Measurements from ENCODE around the gene MAB21L4. TPM values are rescaled to one million over a fixed set of nuclear protein-coding genes. Genes with fewer than 3 reads are reported as not detected.

MAB21L4 gene
- 100 to 1,000 TPM; 181 to 254 TPM for polyA plus RNA-seq

DNA sequence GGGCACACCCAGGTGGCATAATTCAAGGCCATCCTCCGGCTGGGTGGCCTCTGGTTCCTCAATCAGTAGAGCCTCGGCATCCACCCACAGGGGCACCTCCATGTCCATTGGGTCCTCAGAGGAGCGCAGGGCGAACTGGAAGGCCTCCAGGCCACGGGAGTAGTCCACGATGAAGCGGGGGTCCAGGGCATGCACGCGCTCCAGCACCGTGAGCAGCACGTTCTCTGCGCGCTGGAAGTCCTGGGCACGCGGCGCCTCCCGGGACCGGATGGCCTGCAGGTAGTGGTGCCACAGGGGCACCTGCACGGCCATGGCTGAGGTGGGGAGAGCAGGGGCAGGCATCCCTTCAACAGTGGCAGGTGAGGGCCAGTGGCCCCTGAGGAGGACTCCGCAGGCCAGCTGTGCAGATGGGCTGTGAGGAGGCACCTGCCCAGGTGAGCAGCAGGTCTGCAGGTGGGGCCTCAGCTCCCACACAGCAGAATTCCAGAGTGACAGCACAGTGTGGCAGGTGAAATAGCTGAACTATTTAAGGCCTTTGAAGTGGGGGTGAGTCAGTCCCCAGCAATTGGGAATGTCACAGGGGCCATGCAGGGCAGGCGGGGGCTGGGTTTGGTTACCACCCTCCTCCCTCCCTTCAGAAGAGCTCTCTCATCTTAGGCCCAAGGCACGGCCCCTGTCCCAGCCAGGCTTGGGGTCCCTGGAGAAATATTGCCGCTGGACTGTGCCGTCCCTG is at the start of gene MAB21L4:
Gene MAB21L4, minus strand, starts transcription at position 501 of the 733 bp plus-strand sequence. Its CDS starts 159 bp downstream, at position 342.
- Histone ChIP-seq H3K9me3 (ENCODE audit: control insufficient read depth in 2 of 2, insufficient read depth in 1 of 2, low read depth in 1 of 2, low read length in 1 of 2) (no peaks in the 10 kb centered on the region), H3K36me3 (ENCODE audit: control insufficient read depth in 2 of 2, insufficient read depth in 2 of 2, low read length in 1 of 2) (peaks cover 0 to 14% of the 10 kb centered on the region in 2 donors), H3K27me3 (ENCODE audit: control insufficient read depth in 1 of 2, insufficient read depth in 2 of 2, low read length in 2 of 2) (no peaks in the 10 kb centered on the region), H3K4me3 (ENCODE audit: low read depth in 1 of 2, low read length in 2 of 2) (peak within 1 kb of the TSS; percentile 76 to 82), H3K27ac (ENCODE audit: low read depth in 2 of 2, low read length in 1 of 2) (peak within 1 kb of the TSS; percentile 95 to 99), H3K4me1 (ENCODE audit: control insufficient read depth in 2 of 2, insufficient read depth in 2 of 2, low read length in 1 of 2) (peaks cover 9 to 48% of the 10 kb centered on the region in 2 donors)
- 67 to 74% methylated on average over 24 of the region's 24 CpGs for WGBS, 2 donors

DNA sequence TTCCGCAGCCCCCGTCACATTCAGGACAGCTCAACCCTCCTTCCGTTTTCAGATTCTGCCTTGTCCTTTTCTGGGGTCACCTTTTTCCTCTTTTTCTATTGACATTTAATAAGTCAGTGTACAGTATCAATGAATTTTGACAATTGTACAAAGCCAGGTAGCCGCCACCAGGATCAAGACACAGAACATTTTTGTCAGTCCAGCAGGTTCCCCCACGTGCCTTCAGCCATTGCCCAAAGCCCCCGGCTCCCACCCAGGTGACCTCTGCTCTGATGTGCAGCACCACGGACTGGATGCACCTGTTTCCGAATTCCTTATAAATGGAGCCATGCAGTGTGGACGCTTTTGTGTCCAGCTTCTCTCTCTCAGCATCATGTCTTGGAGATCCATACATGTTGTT is 40.1 kb upstream of the MAB21L4 start:
- no peak overlapping the region for H3K27ac ChIP-seq (ENCODE audit: low read depth in 2 of 2, low read length in 1 of 2)
- H3K4me3 ChIP-seq (ENCODE audit: low read depth in 1 of 2, low read length in 2 of 2) = no peak overlapping the region
- H3K36me3 ChIP-seq (ENCODE audit: control insufficient read depth in 2 of 2, insufficient read depth in 2 of 2, low read length in 1 of 2) = no peaks in the 10 kb centered on the region
- H3K27me3 ChIP-seq (ENCODE audit: control insufficient read depth in 1 of 2, insufficient read depth in 2 of 2, low read length in 2 of 2) = peaks cover 0 to 3% of the 10 kb centered on the region in 2 donors
- H3K9me3 ChIP-seq (ENCODE audit: control insufficient read depth in 2 of 2, insufficient read depth in 1 of 2, low read depth in 1 of 2, low read length in 1 of 2) = peaks cover 0 to 2% of the 10 kb centered on the region in 2 donors
- 82 to 89% methylated on average over 9 of the region's 9 CpGs for WGBS, 2 donors
- H3K4me1 ChIP-seq (ENCODE audit: control insufficient read depth in 2 of 2, insufficient read depth in 2 of 2, low read length in 1 of 2) = no peaks in the 10 kb centered on the region

DNA sequence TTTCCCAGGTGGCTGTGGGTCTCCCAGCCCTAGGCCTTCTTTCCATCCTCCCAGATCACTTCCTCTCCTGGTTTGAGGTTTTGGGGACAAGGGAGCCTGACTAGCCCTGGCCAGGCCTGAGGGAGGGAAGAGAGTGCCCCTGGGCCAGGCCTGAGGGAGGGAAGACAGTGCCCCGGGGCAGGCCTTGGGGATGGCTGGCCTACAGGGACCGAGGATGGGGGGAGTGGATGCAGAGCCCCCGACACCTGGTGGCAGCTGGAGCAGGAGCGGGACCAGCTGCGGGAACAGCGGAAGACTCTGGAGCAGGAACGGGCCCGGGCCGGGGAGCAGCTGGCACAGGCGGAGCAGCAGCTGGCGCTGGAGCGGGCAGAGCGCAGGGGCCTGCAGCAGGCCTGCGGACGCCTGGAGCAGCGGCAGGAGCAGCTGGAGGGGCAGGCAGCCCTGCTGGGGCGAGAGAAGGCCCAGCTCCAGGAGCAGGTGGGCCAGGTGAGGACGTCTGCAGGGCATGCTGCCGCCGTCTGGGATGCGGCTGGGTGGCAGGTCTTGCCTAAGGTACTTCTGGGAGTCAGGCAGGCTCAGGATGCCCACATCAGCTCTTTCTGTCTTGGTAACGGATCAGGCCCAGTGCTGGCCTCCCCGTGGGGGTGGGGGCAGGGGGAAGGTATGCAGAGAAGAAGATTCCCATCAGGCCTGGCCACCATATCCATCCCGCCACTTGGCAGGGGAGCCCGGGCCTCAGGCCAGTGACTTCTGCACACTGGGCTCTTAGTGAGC is 39.3 kb upstream of the MAB21L4 start:
- Histone ChIP-seq H3K9me3 (ENCODE audit: control insufficient read depth in 2 of 2, insufficient read depth in 1 of 2, low read depth in 1 of 2, low read length in 1 of 2) (peaks cover 0 to 2% of the 10 kb centered on the region in 2 donors), H3K27me3 (ENCODE audit: control insufficient read depth in 1 of 2, insufficient read depth in 2 of 2, low read length in 2 of 2) (peaks cover 0 to 3% of the 10 kb centered on the region in 2 donors), H3K27ac (ENCODE audit: low read depth in 2 of 2, low read length in 1 of 2) (no peak overlapping the region), H3K4me3 (ENCODE audit: low read depth in 1 of 2, low read length in 2 of 2) (no peak overlapping the region), H3K36me3 (ENCODE audit: control insufficient read depth in 2 of 2, insufficient read depth in 2 of 2, low read length in 1 of 2) (no peaks in the 10 kb centered on the region), H3K4me1 (ENCODE audit: control insufficient read depth in 2 of 2, insufficient read depth in 2 of 2, low read length in 1 of 2) (no peaks in the 10 kb centered on the region)
- WGBS, 2 donors = 83 to 85% methylated on average over 25 of the region's 25 CpGs

DNA sequence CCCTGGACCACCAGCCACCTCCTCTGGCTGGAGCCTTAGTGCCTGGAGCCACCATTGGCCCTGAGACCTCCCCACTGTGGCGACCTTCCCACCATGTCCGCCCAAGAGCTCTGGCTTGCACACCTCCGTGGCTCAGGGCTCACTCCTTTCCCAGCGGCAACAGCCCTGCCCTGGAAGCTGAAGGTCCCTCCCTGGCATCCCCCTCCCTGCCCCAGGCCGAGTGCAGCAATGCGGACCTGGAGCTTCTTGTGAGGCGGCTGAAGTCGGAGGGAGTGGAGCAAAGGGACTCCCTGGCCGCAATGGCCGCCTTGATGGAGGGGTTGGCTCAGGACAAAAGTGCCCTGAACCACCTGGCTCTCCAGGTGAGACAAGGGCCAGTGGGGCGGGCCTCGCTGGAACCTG is 38.7 kb upstream of the MAB21L4 start:
- H3K4me3 ChIP-seq (ENCODE audit: low read depth in 1 of 2, low read length in 2 of 2) = no peak overlapping the region
- WGBS, 2 donors = 89 to 94% methylated on average over 12 of the region's 12 CpGs
- no peak overlapping the region for H3K27ac ChIP-seq (ENCODE audit: low read depth in 2 of 2, low read length in 1 of 2)
- no peaks in the 10 kb centered on the region for H3K36me3 ChIP-seq (ENCODE audit: control insufficient read depth in 2 of 2, insufficient read depth in 2 of 2, low read length in 1 of 2)
- peaks cover 0 to 2% of the 10 kb centered on the region in 2 donors for H3K9me3 ChIP-seq (ENCODE audit: control insufficient read depth in 2 of 2, insufficient read depth in 1 of 2, low read depth in 1 of 2, low read length in 1 of 2)
- no peaks in the 10 kb centered on the region for H3K4me1 ChIP-seq (ENCODE audit: control insufficient read depth in 2 of 2, insufficient read depth in 2 of 2, low read length in 1 of 2)
- H3K27me3 ChIP-seq (ENCODE audit: control insufficient read depth in 1 of 2, insufficient read depth in 2 of 2, low read length in 2 of 2) = peaks cover 0 to 3% of the 10 kb centered on the region in 2 donors

DNA sequence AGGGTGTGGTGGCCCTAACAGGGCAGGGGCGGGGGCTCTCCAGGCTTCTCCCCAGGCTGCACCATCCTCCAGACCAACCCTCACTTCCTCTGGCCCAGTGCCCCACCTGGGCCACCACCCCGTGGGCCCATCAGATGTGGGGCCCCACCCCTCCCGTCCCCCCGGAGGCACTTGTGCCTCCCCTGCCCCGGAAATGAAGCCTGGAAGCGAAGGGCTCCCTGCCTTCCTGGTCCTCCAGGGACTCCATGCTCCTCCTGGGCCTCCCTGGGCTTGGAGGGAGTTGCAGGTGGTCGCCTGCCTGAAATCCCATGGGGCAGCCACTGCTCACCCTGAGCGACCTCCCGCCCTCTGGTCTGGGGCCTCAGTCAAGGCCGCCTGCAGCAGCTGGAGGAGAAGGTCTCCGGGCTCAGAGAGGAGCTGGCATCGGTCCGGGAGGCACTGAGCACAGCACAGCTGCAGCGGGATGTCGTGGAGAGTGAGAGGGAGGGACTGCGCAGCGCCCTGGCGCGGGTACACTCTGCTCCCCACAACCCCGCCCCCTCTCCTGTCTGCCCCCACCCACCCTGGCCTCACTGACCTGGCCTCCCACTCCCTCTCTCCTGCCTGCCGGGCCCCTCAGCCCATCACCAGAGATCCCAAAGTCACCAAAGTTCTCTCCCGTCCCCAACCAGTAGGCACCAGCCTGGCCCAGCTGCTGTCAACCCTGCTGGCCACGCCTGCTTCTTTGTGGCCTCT is 38.2 kb upstream of the MAB21L4 start:
- no peaks in the 10 kb centered on the region for H3K4me1 ChIP-seq (ENCODE audit: control insufficient read depth in 2 of 2, insufficient read depth in 2 of 2, low read length in 1 of 2)

DNA sequence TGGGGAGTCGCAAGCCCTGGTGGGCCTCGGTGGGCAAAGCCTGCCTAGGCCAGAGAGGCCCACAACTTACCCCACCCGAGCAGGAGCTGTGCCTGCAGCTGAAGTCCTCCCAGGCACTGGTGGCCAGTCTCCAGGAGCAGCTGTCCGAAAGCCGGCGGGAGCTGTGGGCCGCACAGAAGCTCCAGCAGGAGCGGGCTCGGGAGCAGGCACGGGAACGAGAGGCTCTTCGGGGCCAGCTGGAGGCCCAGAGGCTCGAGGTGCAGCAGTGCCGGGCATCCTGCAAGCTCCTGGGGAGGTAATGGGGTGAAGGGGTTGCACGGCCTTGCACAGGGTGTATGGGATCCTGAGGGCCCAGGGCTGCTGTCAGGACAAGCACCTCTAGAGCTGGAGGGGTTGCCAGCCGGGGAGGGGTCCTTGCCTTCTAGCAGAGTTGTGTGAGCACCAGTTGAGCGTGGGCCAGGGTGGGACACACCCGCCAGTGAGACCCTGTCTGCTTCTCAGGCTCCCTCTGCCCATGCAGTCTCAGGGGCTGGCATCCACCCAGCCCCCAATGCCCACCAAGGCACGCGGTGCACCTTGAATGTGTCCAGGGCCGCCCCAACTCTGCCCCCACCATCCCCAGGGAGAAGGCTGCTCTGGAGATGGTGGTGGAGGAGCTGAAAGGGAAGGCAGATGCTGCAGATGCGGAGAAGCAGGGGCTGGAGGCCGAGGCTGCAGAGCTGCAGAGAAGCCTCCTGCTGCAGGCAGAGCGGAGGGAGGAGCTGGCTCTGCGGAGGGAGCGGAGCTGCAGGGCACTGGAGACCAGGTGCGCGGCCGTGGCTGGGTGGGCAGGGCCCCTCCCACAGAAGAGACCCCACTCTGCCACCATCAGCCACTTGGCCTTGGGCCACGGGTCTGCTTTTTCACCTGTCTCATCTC is 37.4 kb upstream of the MAB21L4 start:
- Histone ChIP-seq H3K27me3 (ENCODE audit: control insufficient read depth in 1 of 2, insufficient read depth in 2 of 2, low read length in 2 of 2) (peaks cover 0 to 3% of the 10 kb centered on the region in 2 donors), H3K36me3 (ENCODE audit: control insufficient read depth in 2 of 2, insufficient read depth in 2 of 2, low read length in 1 of 2) (no peaks in the 10 kb centered on the region), H3K4me3 (ENCODE audit: low read depth in 1 of 2, low read length in 2 of 2) (no peak overlapping the region), H3K9me3 (ENCODE audit: control insufficient read depth in 2 of 2, insufficient read depth in 1 of 2, low read depth in 1 of 2, low read length in 1 of 2) (peaks cover 0 to 2% of the 10 kb centered on the region in 2 donors), H3K27ac (ENCODE audit: low read depth in 2 of 2, low read length in 1 of 2) (no peak overlapping the region), H3K4me1 (ENCODE audit: control insufficient read depth in 2 of 2, insufficient read depth in 2 of 2, low read length in 1 of 2) (peaks cover 0 to 2% of the 10 kb centered on the region in 2 donors)
- WGBS, 2 donors = 80 to 89% methylated on average over 25 to 30 of the region's 30 CpGs

More for the DNA sequence above, 38.2 kb upstream of the MAB21L4 start:
- 78 to 79% methylated on average over 20 to 23 of the region's 23 CpGs for WGBS, 2 donors
- Histone ChIP-seq H3K9me3 (ENCODE audit: control insufficient read depth in 2 of 2, insufficient read depth in 1 of 2, low read depth in 1 of 2, low read length in 1 of 2) (peaks cover 0 to 2% of the 10 kb centered on the region in 2 donors), H3K4me3 (ENCODE audit: low read depth in 1 of 2, low read length in 2 of 2) (no peak overlapping the region), H3K27ac (ENCODE audit: low read depth in 2 of 2, low read length in 1 of 2) (no peak overlapping the region), H3K27me3 (ENCODE audit: control insufficient read depth in 1 of 2, insufficient read depth in 2 of 2, low read length in 2 of 2) (peaks cover 0 to 3% of the 10 kb centered on the region in 2 donors), H3K36me3 (ENCODE audit: control insufficient read depth in 2 of 2, insufficient read depth in 2 of 2, low read length in 1 of 2) (no peaks in the 10 kb centered on the region)

DNA sequence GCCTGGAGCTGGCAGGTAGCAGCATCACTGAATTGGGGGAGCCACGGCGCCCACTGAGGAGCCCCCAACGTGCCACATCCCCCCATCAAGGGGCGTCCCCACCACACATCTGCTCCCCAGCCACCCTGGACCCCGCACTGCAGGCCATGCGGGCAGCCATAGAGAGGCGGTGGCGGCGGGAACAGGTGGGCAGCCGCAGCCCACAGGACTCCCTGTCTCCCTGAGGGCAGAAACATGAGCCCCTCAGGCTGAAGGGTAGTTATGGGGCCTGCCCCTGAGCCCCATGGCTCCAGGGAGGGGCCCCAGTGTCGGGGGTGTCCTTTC is 36.7 kb upstream of the MAB21L4 start:
- no peak overlapping the region for H3K27ac ChIP-seq (ENCODE audit: low read depth in 2 of 2, low read length in 1 of 2)
- H3K4me1 ChIP-seq (ENCODE audit: control insufficient read depth in 2 of 2, insufficient read depth in 2 of 2, low read length in 1 of 2) = peaks cover 0 to 2% of the 10 kb centered on the region in 2 donors
- H3K9me3 ChIP-seq (ENCODE audit: control insufficient read depth in 2 of 2, insufficient read depth in 1 of 2, low read depth in 1 of 2, low read length in 1 of 2) = peaks cover 0 to 1% of the 10 kb centered on the region in 2 donors
- H3K4me3 ChIP-seq (ENCODE audit: low read depth in 1 of 2, low read length in 2 of 2) = no peak overlapping the region
- H3K27me3 ChIP-seq (ENCODE audit: control insufficient read depth in 1 of 2, insufficient read depth in 2 of 2, low read length in 2 of 2) = peaks cover 0 to 3% of the 10 kb centered on the region in 2 donors
- WGBS, 2 donors = 86 to 88% methylated on average over 11 of the region's 11 CpGs
- no peaks in the 10 kb centered on the region for H3K36me3 ChIP-seq (ENCODE audit: control insufficient read depth in 2 of 2, insufficient read depth in 2 of 2, low read length in 1 of 2)

DNA sequence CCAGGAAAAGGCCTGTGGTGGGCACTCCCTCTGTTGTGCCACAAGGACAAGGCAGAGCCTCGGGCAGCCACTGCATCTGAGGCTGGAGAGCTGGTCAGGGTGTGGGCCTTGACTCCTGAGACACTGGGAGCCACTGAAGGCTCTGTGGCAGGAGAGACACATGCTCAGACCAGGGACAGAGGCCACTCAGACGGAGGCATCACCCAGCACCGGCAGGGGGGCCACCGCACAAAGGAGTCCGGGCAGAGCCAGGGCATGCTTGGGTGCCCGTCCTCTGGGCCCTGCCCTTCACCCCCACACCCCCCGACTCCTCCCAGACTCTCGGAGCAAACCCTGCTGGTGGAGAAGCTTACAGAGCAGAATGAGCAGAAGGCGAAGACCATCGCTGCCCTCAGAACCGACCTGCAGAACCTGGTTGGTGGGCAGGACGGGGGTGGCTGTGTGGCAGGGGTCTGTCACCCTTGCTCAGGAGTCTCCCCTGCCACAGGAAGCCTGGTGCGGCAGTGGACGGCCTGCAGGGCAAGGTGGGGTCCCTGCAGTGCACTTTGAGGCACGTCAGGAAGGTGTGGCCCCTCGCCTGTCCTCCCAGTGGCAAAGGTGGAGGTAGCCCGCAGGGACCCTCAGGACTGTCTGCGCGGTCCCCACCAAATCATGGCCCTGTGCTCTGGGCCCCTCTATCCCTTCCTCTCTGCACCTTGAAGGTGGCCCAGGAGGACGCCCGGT is 36.2 kb upstream of the MAB21L4 start:
- peaks cover 0 to 2% of the 10 kb centered on the region in 2 donors for H3K4me1 ChIP-seq (ENCODE audit: control insufficient read depth in 2 of 2, insufficient read depth in 2 of 2, low read length in 1 of 2)
- 85 to 86% methylated on average over 21 of the region's 21 CpGs for WGBS, 2 donors
- H3K9me3 ChIP-seq (ENCODE audit: control insufficient read depth in 2 of 2, insufficient read depth in 1 of 2, low read depth in 1 of 2, low read length in 1 of 2) = no peaks in the 10 kb centered on the region
- H3K4me3 ChIP-seq (ENCODE audit: low read depth in 1 of 2, low read length in 2 of 2) = no peak overlapping the region
- no peaks in the 10 kb centered on the region for H3K36me3 ChIP-seq (ENCODE audit: control insufficient read depth in 2 of 2, insufficient read depth in 2 of 2, low read length in 1 of 2)
- peaks cover 0 to 3% of the 10 kb centered on the region in 2 donors for H3K27me3 ChIP-seq (ENCODE audit: control insufficient read depth in 1 of 2, insufficient read depth in 2 of 2, low read length in 2 of 2)
- no peak overlapping the region for H3K27ac ChIP-seq (ENCODE audit: low read depth in 2 of 2, low read length in 1 of 2)

Measured in esophagus (tissue), 2 donors.